Neural progenitor cell (in vitro differentiated cells): Measurements from ENCODE around the gene SHROOM3. TPM values are rescaled to one million over a fixed set of nuclear protein-coding genes. Genes with fewer than 3 reads are reported as not detected.

Experiments
- DNase-seq: peaks from one replicate; pipeline ENCODE4 v3.0.0-alpha.2; 2016; ENCODE audit warnings: low spot score
- H2AFZ ChIP-seq: fragments of 200-600 bp; sonication (generic); replicated peaks from 2 replicates; pipeline ENCODE4 v1.6.1; 2016; ENCODE audit warnings: antibody characterized with exemption
- H3F3A ChIP-seq: fragments of 200-600 bp; sonication (generic); 2 replicates; pipeline ENCODE4 v1.6.1; 2016; ENCODE audit warnings: antibody characterized with exemption, low read depth
- H3K27ac ChIP-seq: fragments of 200-600 bp; sonication (generic); 2 replicates; pipeline ENCODE4 v1.5.1; 2016; ENCODE audit warnings: mild to moderate bottlenecking
- H3K27me3 ChIP-seq: fragments of 200-600 bp; sonication (generic); 2 replicates; pipeline ENCODE4 v1.6.1; 2016; ENCODE audit warnings: mild to moderate bottlenecking, moderate library complexity
- H3K36me3 ChIP-seq: fragments of 200-600 bp; sonication (generic); 2 replicates; pipeline ENCODE4 v1.5.1; 2016
- H3K4me1 ChIP-seq: fragments of 200-600 bp; sonication (generic); 2 replicates; pipeline ENCODE4 v1.6.1; 2016; ENCODE audit warnings: mixed run types
- H3K4me2 ChIP-seq: fragments of 200-600 bp; sonication (generic); 2 replicates; pipeline ENCODE4 v1.6.1; 2016
- H3K4me3 ChIP-seq: fragments of 200-600 bp; sonication (generic); 2 replicates; pipeline ENCODE4 v1.5.1; 2016
- H3K79me2 ChIP-seq: fragments of 200-600 bp; sonication (generic); 2 replicates; pipeline ENCODE4 v1.6.1; 2016; ENCODE audit warnings: low read depth
- H3K9ac ChIP-seq: fragments of 200-600 bp; sonication (generic); 2 replicates; pipeline ENCODE4 v1.6.1; 2016
- H3K9me3 ChIP-seq: fragments of 200-600 bp; sonication (generic); 2 replicates; pipeline ENCODE4 v1.5.1; 2016; ENCODE audit warnings: low read depth
- H4K20me1 ChIP-seq: fragments of 200-600 bp; sonication (generic); 2 replicates; pipeline ENCODE4 v1.6.1; 2016; ENCODE audit warnings: low read depth
- H3K27ac Mint-ChIP-seq: 3 replicates; pipeline ENCODE4 v1.8.0; 2021; ENCODE audit warnings: mixed read lengths
- H3K27me3 Mint-ChIP-seq: 2 replicates; pipeline ENCODE4 v1.8.0; 2022; ENCODE audit warnings: low read depth, mild to moderate bottlenecking, inconsistent platforms, moderate library complexity, mixed read lengths; ENCODE audit not compliant: insufficient read depth
- H3K36me3 Mint-ChIP-seq: 3 replicates; pipeline ENCODE4 v1.8.0; 2021; ENCODE audit warnings: mixed read lengths
- H3K4me1 Mint-ChIP-seq: 3 replicates; pipeline ENCODE4 v1.8.0; 2021; ENCODE audit warnings: mixed read lengths
- H3K4me3 Mint-ChIP-seq: 3 replicates; pipeline ENCODE4 v1.8.0; 2021; ENCODE audit warnings: mild to moderate bottlenecking, moderate library complexity, mixed read lengths
- H3K9me3 Mint-ChIP-seq: 3 replicates; pipeline ENCODE4 v1.8.0; 2020; ENCODE audit warnings: mixed read lengths
- CTCF ChIP-seq: fragments of 200-600 bp; sonication (generic); IDR thresholded peaks from 2 replicates; pipeline ENCODE4 v1.5.1; 2017; ENCODE audit warnings: antibody characterized with exemption, mild to moderate bottlenecking
- EZH2 ChIP-seq: fragments of 200-600 bp; sonication (generic); IDR thresholded peaks from 2 replicates; pipeline ENCODE4 v1.6.1; 2017; ENCODE audit warnings: antibody characterized with exemption, mild to moderate bottlenecking, moderate library complexity
- EZH2phosphoT487 ChIP-seq: fragments of 200-600 bp; sonication (generic); IDR thresholded peaks from 2 replicates; pipeline ENCODE4 v1.6.1; 2017; ENCODE audit warnings: antibody characterized with exemption
- total RNA-seq: library from RNA; depleted of rRNA; stranded (reverse); fragments of >200 nt; gene quantifications from 2 replicates; pipeline ENCODE4 v1.2.3, GENCODE V29; 2015; ENCODE audit warnings: low replicate concordance

Gene SHROOM3
- total RNA-seq, 1 donor from 2014 or later, result 36.6 TPM

- H3K9me3 ChIP-seq, result no peaks in the 10 kb centered on the region
- H3K4me2 ChIP-seq, result no peak overlapping the region
- H3K4me1 ChIP-seq, result peaks cover 11% of the 10 kb centered on the region
- Mint-ChIP-seq H3K36me3 (peaks cover 20% of the 10 kb centered on the region), H3K27me3 (no peaks in the 10 kb centered on the region), H3K4me1 (peaks cover 41% of the 10 kb centered on the region), H3K4me3 (no peak overlapping the region), H3K27ac (no peak overlapping the region), H3K9me3 (peaks cover 1% of the 10 kb centered on the region)
- H3K36me3 ChIP-seq, result no peaks in the 10 kb centered on the region
- peaks cover 19% of the 10 kb centered on the region for H4K20me1 ChIP-seq
- DNase-seq, result no peak
- no peak overlapping the region for H3K9ac ChIP-seq
- H3F3A ChIP-seq, result no peaks in the 10 kb centered on the region
- H3K79me2 ChIP-seq, result peaks cover 21% of the 10 kb centered on the region
- no peak for TF ChIP-seq EZH2phosphoT487
- TF ChIP-seq CTCF, result no peak
- no peak overlapping the region for H3K27ac ChIP-seq
- H3K27me3 ChIP-seq, result no peaks in the 10 kb centered on the region
- H2AFZ ChIP-seq, result no peak overlapping the region
- H3K4me3 ChIP-seq, result no peak overlapping the region
These were observed 310.2 kb downstream of the SHROOM3 start for GRCh38 chr4:76745240-76745639.

GRCh38 chr4:76747563-76747962, 312.5 kb downstream of the SHROOM3 start:
- H2AFZ ChIP-seq, result no peak overlapping the region
- Mint-ChIP-seq H3K36me3 (peaks cover 31% of the 10 kb centered on the region), H3K27me3 (no peaks in the 10 kb centered on the region), H3K4me3 (no peak overlapping the region), H3K27ac (no peak overlapping the region), H3K4me1 (peaks cover 33% of the 10 kb centered on the region), H3K9me3 (peaks cover 2% of the 10 kb centered on the region)
- H3K4me3 ChIP-seq, result no peak overlapping the region
- no peak overlapping the region for H3K27ac ChIP-seq
- H3K36me3 ChIP-seq, result peaks cover 15% of the 10 kb centered on the region
- no peaks in the 10 kb centered on the region for H3K9me3 ChIP-seq
- H3F3A ChIP-seq, result no peaks in the 10 kb centered on the region
- H3K27me3 ChIP-seq, result no peaks in the 10 kb centered on the region
- no peak for TF ChIP-seq EZH2
- no peak for TF ChIP-seq CTCF
- TF ChIP-seq EZH2phosphoT487, result no peak
- H3K4me2 ChIP-seq, result no peak overlapping the region
- H3K4me1 ChIP-seq, result peaks cover 7% of the 10 kb centered on the region
- peaks cover 21% of the 10 kb centered on the region for H3K79me2 ChIP-seq
- peaks cover 16% of the 10 kb centered on the region for H4K20me1 ChIP-seq
- no peak overlapping the region for H3K9ac ChIP-seq
- DNase-seq, result no peak

GRCh38 chr4:76748649-76749048, 313.6 kb downstream of the SHROOM3 start:
- Mint-ChIP-seq H3K4me3 (no peak overlapping the region), H3K27me3 (no peaks in the 10 kb centered on the region), H3K27ac (no peak overlapping the region), H3K9me3 (peaks cover 2% of the 10 kb centered on the region), H3K4me1 (peaks cover 32% of the 10 kb centered on the region), H3K36me3 (peaks cover 32% of the 10 kb centered on the region)
- no peak overlapping the region for H3K4me3 ChIP-seq
- TF ChIP-seq CTCF (peak; percentile 52), EZH2phosphoT487 (no peak)
- no peaks in the 10 kb centered on the region for H3K4me1 ChIP-seq
- no peak overlapping the region for H3K27ac ChIP-seq
- no peak overlapping the region for H2AFZ ChIP-seq
- no peak overlapping the region for H3K4me2 ChIP-seq
- no peaks in the 10 kb centered on the region for H3K27me3 ChIP-seq
- peaks cover 6% of the 10 kb centered on the region for H4K20me1 ChIP-seq
- H3K36me3 ChIP-seq, result peaks cover 15% of the 10 kb centered on the region
- H3K9me3 ChIP-seq, result no peaks in the 10 kb centered on the region
- DNase-seq, result peak; percentile 51
- H3K79me2 ChIP-seq, result peaks cover 21% of the 10 kb centered on the region
- no peak overlapping the region for H3K9ac ChIP-seq
- no peaks in the 10 kb centered on the region for H3F3A ChIP-seq

- Mint-ChIP-seq H3K4me3 (no peak overlapping the region), H3K9me3 (peaks cover 2% of the 10 kb centered on the region), H3K27me3 (no peaks in the 10 kb centered on the region), H3K27ac (no peak overlapping the region), H3K36me3 (peaks cover 32% of the 10 kb centered on the region), H3K4me1 (peaks cover 28% of the 10 kb centered on the region)
- no peak for DNase-seq
- H3K36me3 ChIP-seq, result peaks cover 15% of the 10 kb centered on the region
- H3K4me2 ChIP-seq, result no peak overlapping the region
- H3K4me1 ChIP-seq, result no peaks in the 10 kb centered on the region
- TF ChIP-seq EZH2 (no peak), EZH2phosphoT487 (no peak), CTCF (no peak)
- no peak overlapping the region for H2AFZ ChIP-seq
- no peaks in the 10 kb centered on the region for H3F3A ChIP-seq
- no peaks in the 10 kb centered on the region for H3K27me3 ChIP-seq
- no peak overlapping the region for H3K4me3 ChIP-seq
- no peaks in the 10 kb centered on the region for H3K9me3 ChIP-seq
- H4K20me1 ChIP-seq, result peaks cover 6% of the 10 kb centered on the region
- no peak overlapping the region for H3K9ac ChIP-seq
- no peak overlapping the region for H3K27ac ChIP-seq
- peaks cover 18% of the 10 kb centered on the region for H3K79me2 ChIP-seq
These were observed 314.3 kb downstream of the SHROOM3 start for GRCh38 chr4:76749355-76749754.
